ENCODE results near the gene P2RY2. TPM values are rescaled to one million over a fixed set of nuclear protein-coding genes. Genes with fewer than 3 reads are reported as not detected.

Gene P2RY2
- total RNA-seq, 2 donors from 2014 or later: 2.0 to 2.1 TPM

- DNase-seq (no peak), ATAC-seq (no peak)
- WGBS, 2 donors: 83 to 88% methylated on average over 5 of the region's 5 CpGs
- no peak overlapping the region for H3K4me3 ChIP-seq
- peaks cover 46% of the 10 kb centered on the region for H3K4me1 ChIP-seq
- no peaks in the 10 kb centered on the region for H3K9me3 ChIP-seq
- TF ChIP-seq CTCF (IDR thresholded peaks at IDR 0.05) (no peak), POLR2A (IDR thresholded peaks at IDR 0.05) (no peak)
- intact Hi-C loops (cut with DNase I): loop anchor here (5.0 to 10.0 kb wide), 2 partner anchors 252 to 344 kb away; no protein-coding TSS in a partner anchor
- peak overlapping the region in 3 of 4 donors; percentile 29 to 75 (median 70) for H3K27ac ChIP-seq
- H3K27me3 ChIP-seq: no peaks in the 10 kb centered on the region
- H3K36me3 ChIP-seq (replicated peaks in 1 of 2; ENCODE audit: insufficient read depth in 1 of 2, low read depth in 2 of 2): no peaks in the 10 kb centered on the region
Measured at GRCh38 chr11:73176145-73176873, 41.8 kb upstream of the P2RY2 start.

GRCh38 chr11:73176874-73177155, 41.3 kb upstream of the P2RY2 start:
- no peaks in the 10 kb centered on the region for H3K9me3 ChIP-seq
- ATAC-seq (no peak), DNase-seq (no peak)
- 88 to 100% methylated on average over 1 of the region's 1 CpG for WGBS, 2 donors
- H3K4me1 ChIP-seq: peaks cover 46% of the 10 kb centered on the region
- H3K27ac ChIP-seq: peak overlapping the region in 3 of 4 donors; percentile 5 to 72 (median 61)
- no peaks in the 10 kb centered on the region for H3K27me3 ChIP-seq
- intact Hi-C loops (cut with DNase I): loop anchor here (5.0 to 10.0 kb wide), 2 partner anchors 252 to 345 kb away; no protein-coding TSS in a partner anchor
- H3K4me3 ChIP-seq: no peak overlapping the region
- H3K36me3 ChIP-seq (replicated peaks in 1 of 2; ENCODE audit: insufficient read depth in 1 of 2, low read depth in 2 of 2): no peaks in the 10 kb centered on the region
- TF ChIP-seq POLR2A (IDR thresholded peaks at IDR 0.05) (no peak), CTCF (IDR thresholded peaks at IDR 0.05) (no peak)

GRCh38 chr11:73177380-73177777, 40.7 kb upstream of the P2RY2 start:
- peak; percentile 37 to 67 (median 46) for DNase-seq
- no peaks in the 10 kb centered on the region for H3K27me3 ChIP-seq
- no peak overlapping the region for H3K4me3 ChIP-seq
- H3K36me3 ChIP-seq (replicated peaks in 1 of 2; ENCODE audit: insufficient read depth in 1 of 2, low read depth in 2 of 2): no peaks in the 10 kb centered on the region
- TF ChIP-seq CTCF (IDR thresholded peaks at IDR 0.05) (no peak), POLR2A (IDR thresholded peaks at IDR 0.05) (no peak)
- WGBS, 2 donors: 0 to 36% methylated on average over 3 of the region's 3 CpGs
- intact Hi-C loops (cut with DNase I): loop anchor here (5.0 to 10.0 kb wide), 2 partner anchors 253 to 345 kb away; no protein-coding TSS in a partner anchor
- H3K4me1 ChIP-seq: peaks cover 47% of the 10 kb centered on the region
- H3K27ac ChIP-seq: peak overlapping the region in 3 of 4 donors; percentile 5 to 72 (median 61)
- peak; percentile 47 for ATAC-seq
- no peaks in the 10 kb centered on the region for H3K9me3 ChIP-seq

GRCh38 chr11:73177778-73178539, 40.1 kb upstream of the P2RY2 start:
- intact Hi-C loops (cut with DNase I): loop anchor here (5.0 to 10.0 kb wide), 2 partner anchors 253 to 346 kb away; no protein-coding TSS in a partner anchor
- Histone ChIP-seq H3K27ac (peak overlapping the region in 3 of 4 donors; percentile 5 to 72 (median 61)), H3K36me3 (replicated peaks in 1 of 2; ENCODE audit: insufficient read depth in 1 of 2, low read depth in 2 of 2) (no peaks in the 10 kb centered on the region), H3K27me3 (no peaks in the 10 kb centered on the region), H3K4me1 (peaks cover 52% of the 10 kb centered on the region), H3K4me3 (no peak overlapping the region), H3K9me3 (no peaks in the 10 kb centered on the region)
- TF ChIP-seq POLR2A (IDR thresholded peaks at IDR 0.05) (no peak), CTCF (IDR thresholded peaks at IDR 0.05) (peak; percentile 63 to 93 (median 88))
- 25 to 26% methylated on average over 10 to 15 of the region's 15 CpGs for WGBS, 2 donors
- DNase-seq (peak; percentile 84 to 86 (median 86)), ATAC-seq (peak; percentile 74)
